Fibroblast of skin of left biceps (primary cell): ENCODE results near the gene TKFC.
"Not testable (repeated sequence)": the region's sequence is repeated elsewhere in the genome, so short reads cannot be mapped to it uniquely, and the experiment has no call there.

Source experiments
- DNase-seq, 2 experiments: peaks; one replicate each; pipeline ENCODE4 v3.0.0-alpha.2; 2013; ENCODE audit warnings: low read depth in 2 of 2

TKFC gene

GRCh38 chr11:61369372-61370348 is 36.6 kb downstream of the TKFC start:
- DNase-seq, result no peak

DNA sequence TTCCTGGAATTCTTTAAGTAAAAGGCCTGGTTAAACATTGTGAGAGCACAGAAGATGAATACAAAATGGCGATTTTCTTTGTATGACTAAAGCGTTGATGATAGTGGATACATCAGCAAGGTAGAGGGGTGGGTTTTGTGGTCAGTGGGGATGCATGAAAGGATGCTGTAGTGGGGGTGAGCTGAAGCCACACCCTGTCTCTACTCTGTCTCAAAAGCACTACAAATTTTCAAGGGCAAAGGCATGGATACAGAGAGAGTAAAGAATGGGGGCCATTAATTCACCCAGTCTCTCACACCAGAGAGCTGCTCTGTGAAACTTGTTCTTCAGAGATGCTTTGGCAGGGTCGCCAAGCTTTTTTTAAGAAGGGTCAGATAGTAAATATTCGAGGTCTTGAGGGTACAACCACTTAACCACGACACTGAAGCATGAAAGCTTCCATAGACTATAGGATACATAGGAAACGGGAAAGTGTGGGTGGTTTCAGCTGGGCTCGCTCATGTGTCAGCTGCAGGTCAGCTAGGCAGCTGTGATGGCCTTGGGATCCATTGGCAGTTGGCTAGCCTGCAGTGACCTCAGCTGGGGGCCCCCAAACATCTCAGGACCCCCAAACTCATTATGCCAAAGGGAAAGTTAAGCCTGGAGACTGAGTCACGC is 37.4 kb downstream of the TKFC start:
- DNase-seq, result no peak

GRCh38 chr11:61372659-61373420 is 39.8 kb downstream of the TKFC start:
- no peak for DNase-seq

- DNase-seq, result no peak
Measured at GRCh38 chr11:61375761-61376108, 42.7 kb downstream of the TKFC start.

DNA sequence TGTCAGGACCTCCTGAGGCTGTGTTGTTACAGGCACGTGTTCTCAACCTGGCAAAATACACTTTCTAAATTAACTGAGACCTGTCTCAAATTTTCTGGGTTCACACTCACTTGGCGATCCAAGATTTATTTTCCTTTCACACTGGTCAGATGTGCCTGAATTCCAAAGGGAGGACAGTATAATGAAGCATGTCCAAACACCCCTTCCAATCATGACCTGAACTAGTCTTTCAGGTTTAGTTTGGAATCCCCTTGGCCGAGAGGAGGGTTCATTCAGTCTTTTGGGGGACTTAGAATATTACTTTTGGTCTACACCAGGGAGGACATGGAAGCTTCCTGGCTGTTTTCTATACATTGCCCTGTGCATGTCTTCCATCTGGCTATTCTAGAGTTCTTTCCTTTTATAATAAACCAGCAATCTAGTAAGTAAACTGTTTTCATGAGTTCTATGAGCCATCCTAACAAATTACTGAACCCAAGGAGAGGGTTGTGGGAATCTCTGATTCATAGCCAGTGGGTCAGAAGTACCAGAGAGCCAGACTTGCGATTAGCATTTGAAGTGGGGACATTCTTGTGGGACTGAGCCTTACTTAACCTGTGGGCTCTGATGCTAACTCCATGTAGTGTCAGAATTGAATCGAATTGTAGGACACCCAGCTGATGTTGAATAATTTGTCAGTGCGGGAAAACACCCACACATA is 44.6 kb downstream of the TKFC start:
- no peak for DNase-seq

- peak; percentile 96 to 97 for DNase-seq
Measured at GRCh38 chr11:61378713-61379313, 45.8 kb downstream of the TKFC start.

GRCh38 chr11:61380884-61381283 is 47.9 kb downstream of the TKFC start:
- no peak for DNase-seq

GRCh38 chr11:61383859-61384258 is 50.8 kb downstream of the TKFC start:
- not testable (repeated sequence) for DNase-seq

GRCh38 chr11:61384271-61385242 is 51.5 kb downstream of the TKFC start:
- DNase-seq, result no peak

GRCh38 chr11:61390161-61390560 is 57.1 kb downstream of the TKFC start:
- no peak for DNase-seq

GRCh38 chr11:61392981-61393595 is 60.1 kb downstream of the TKFC start:
- no peak for DNase-seq
